ENCODE results near the gene RPL6. TPM values are rescaled to one million over a fixed set of nuclear protein-coding genes. Genes with fewer than 3 reads are reported as not detected.

RPL6 gene
- total and polyA plus RNA-seq, 7 donors = 1,578 to 2,662 (median 1,962) TPM

GRCh38 chr12:112370868-112371510 lies 38.4 kb downstream of the RPL6 start:
- no peaks in the 10 kb centered on the region for H3K27me3 ChIP-seq
- intact Hi-C loops (cut with DNase I) = no loop called here
- no peak for DNase-seq
- WGBS, 2 donors = 39 to 68% methylated on average over 8 of the region's 8 CpGs
- no peak overlapping the region for H3K27ac ChIP-seq
- no peak overlapping the region for H3K4me3 ChIP-seq
- TF ChIP-seq, protein P1, sequence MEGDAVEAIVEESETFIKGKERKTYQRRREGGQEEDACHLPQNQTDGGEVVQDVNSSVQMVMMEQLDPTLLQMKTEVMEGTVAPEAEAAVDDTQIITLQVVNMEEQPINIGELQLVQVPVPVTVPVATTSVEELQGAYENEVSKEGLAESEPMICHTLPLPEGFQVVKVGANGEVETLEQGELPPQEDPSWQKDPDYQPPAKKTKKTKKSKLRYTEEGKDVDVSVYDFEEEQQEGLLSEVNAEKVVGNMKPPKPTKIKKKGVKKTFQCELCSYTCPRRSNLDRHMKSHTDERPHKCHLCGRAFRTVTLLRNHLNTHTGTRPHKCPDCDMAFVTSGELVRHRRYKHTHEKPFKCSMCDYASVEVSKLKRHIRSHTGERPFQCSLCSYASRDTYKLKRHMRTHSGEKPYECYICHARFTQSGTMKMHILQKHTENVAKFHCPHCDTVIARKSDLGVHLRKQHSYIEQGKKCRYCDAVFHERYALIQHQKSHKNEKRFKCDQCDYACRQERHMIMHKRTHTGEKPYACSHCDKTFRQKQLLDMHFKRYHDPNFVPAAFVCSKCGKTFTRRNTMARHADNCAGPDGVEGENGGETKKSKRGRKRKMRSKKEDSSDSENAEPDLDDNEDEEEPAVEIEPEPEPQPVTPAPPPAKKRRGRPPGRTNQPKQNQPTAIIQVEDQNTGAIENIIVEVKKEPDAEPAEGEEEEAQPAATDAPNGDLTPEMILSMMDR (IDR thresholded peaks at IDR 0.05) = no peak
- no peak for TF ChIP-seq EP300 (IDR thresholded peaks at IDR 0.05)
- TF ChIP-seq POLR2AphosphoS5 (IDR thresholded peaks at IDR 0.05) = no peak
- H3K36me3 ChIP-seq = no peaks in the 10 kb centered on the region
- H3K4me1 ChIP-seq = peaks cover 0 to 26% (median 17%) of the 10 kb centered on the region in 4 donors
- H3K9me3 ChIP-seq = no peaks in the 10 kb centered on the region

DNA sequence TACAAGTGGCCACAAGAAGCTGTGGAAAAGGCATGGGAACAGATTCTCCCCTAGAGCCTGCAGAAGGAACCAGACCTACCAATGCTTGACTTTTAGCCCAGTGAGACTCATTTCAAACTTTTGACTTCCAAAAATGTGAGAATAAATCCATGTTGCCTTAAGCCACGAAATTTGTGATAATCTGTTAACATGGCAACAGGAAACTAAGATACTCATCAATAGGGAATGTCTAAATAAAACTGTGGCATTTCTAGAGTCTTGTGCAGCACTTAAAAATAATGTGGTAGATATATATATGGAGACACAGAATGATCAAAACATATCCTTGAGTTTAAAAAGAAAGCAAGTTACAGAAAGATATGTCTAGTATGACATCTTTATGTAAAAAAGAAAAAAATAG lies 39.2 kb downstream of the RPL6 start:
- TF ChIP-seq EP300 (IDR thresholded peaks at IDR 0.05) = no peak
- no peak for TF ChIP-seq POLR2AphosphoS5 (IDR thresholded peaks at IDR 0.05)
- TF ChIP-seq POLR2A (IDR thresholded peaks at IDR 0.05) = no peak
- TF ChIP-seq, protein P1 (IDR thresholded peaks at IDR 0.05) = no peak
- Histone ChIP-seq H3K36me3 (no peaks in the 10 kb centered on the region), H3K27ac (peak overlapping the region in 2 of 4 donors; percentile 66 to 76), H3K9me3 (no peaks in the 10 kb centered on the region), H3K4me1 (peaks cover 0 to 26% (median 17%) of the 10 kb centered on the region in 4 donors), H3K4me3 (no peak overlapping the region), H3K27me3 (no peaks in the 10 kb centered on the region)
- intact Hi-C loops (cut with DNase I) = no loop called here
- 55 to 61% methylated on average over 1 of the region's 1 CpG for WGBS, 2 donors
- no peak for DNase-seq

DNA sequence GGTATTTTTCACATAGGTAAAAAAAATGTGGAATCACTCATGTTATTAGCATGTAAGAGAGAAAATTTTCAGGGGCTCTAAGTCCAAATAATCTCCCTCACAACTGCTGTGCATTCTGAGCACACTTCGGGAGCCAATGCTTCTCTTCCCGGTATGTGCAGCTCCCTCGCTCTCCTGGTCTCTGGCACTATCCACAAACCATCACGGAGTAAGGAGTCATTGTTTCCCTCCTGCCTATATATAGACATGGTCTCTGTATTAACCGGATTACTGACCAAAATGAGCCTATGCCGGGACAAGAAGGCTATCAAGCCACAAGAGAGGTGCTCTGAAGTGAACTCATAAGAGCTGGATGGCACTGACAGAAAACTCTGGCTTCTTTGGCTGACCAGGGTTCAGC lies 40.5 kb downstream of the RPL6 start:
- intact Hi-C loops (cut with DNase I) = no loop called here
- WGBS, 2 donors = 83 to 85% methylated on average over 6 of the region's 6 CpGs
- H3K27ac ChIP-seq = peak overlapping the region; percentile 30 to 76 (median 66)

GRCh38 chr12:112367965-112368364 lies 41.4 kb downstream of the RPL6 start:
- no peaks in the 10 kb centered on the region for H3K9me3 ChIP-seq
- intact Hi-C loops (cut with DNase I) = no loop called here
- peaks cover 0 to 26% (median 17%) of the 10 kb centered on the region in 4 donors for H3K4me1 ChIP-seq
- WGBS, 2 donors = 90 to 92% methylated on average over 3 of the region's 3 CpGs
- no peaks in the 10 kb centered on the region for H3K27me3 ChIP-seq
- no peaks in the 10 kb centered on the region for H3K36me3 ChIP-seq
- H3K27ac ChIP-seq = peak overlapping the region in 3 of 4 donors; percentile 66 to 76 (median 67)
- TF ChIP-seq, protein P1 (IDR thresholded peaks at IDR 0.05) = no peak
- TF ChIP-seq POLR2AphosphoS5 (IDR thresholded peaks at IDR 0.05) = no peak
- DNase-seq = no peak
- no peak overlapping the region for H3K4me3 ChIP-seq

More for the DNA sequence above, 40.5 kb downstream of the RPL6 start:
- peaks cover 0 to 26% (median 17%) of the 10 kb centered on the region in 4 donors for H3K4me1 ChIP-seq
- TF ChIP-seq POLR2AphosphoS5 (IDR thresholded peaks at IDR 0.05) (peak in 1 of 4 donors; percentile 32), POLR2A (IDR thresholded peaks at IDR 0.05) (no peak)
- no peaks in the 10 kb centered on the region for H3K36me3 ChIP-seq
- H3K9me3 ChIP-seq = no peaks in the 10 kb centered on the region
- no peaks in the 10 kb centered on the region for H3K27me3 ChIP-seq
- H3K4me3 ChIP-seq = no peak overlapping the region
- DNase-seq = no peak

DNA sequence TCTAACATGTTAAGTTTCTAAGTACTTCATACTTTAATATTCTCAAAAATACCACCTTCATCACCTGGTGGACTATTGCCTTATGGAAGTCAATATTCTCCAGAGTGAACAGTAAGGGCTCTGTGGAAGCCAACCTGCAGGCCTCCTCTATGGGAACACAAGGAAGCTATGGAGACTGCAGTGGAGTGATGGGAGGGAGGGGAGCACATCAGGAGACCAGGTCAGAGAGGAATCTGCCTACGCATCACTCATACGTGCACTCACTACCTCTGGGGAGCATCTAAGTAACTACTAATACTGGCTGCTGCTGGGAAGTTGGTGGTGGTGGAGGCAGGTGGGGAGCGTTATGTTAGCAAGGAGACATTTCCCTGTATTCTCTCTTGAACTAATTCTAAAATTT lies 47.1 kb downstream of the RPL6 start:
- H3K4me3 ChIP-seq = no peak overlapping the region
- DNase-seq = no peak
- no peaks in the 10 kb centered on the region for H3K36me3 ChIP-seq
- TF ChIP-seq EP300 (IDR thresholded peaks at IDR 0.05) (no peak), POLR2AphosphoS5 (IDR thresholded peaks at IDR 0.05) (no peak)
- intact Hi-C loops (cut with DNase I) = no loop called here
- H3K9me3 ChIP-seq = no peaks in the 10 kb centered on the region
- H3K27me3 ChIP-seq = no peaks in the 10 kb centered on the region
- no peaks in the 10 kb centered on the region for H3K4me1 ChIP-seq
- WGBS, 2 donors = 93 to 97% methylated on average over 3 of the region's 3 CpGs
- no peak overlapping the region for H3K27ac ChIP-seq

GRCh38 chr12:112361271-112361670 lies 48.1 kb downstream of the RPL6 start:
- TF ChIP-seq POLR2A (IDR thresholded peaks at IDR 0.05) (no peak), POLR2AphosphoS5 (IDR thresholded peaks at IDR 0.05) (no peak), EP300 (IDR thresholded peaks at IDR 0.05) (no peak)
- TF ChIP-seq, protein P1 (IDR thresholded peaks at IDR 0.05) = no peak
- Histone ChIP-seq H3K27me3 (no peaks in the 10 kb centered on the region), H3K4me3 (no peak overlapping the region), H3K27ac (no peak overlapping the region), H3K9me3 (no peaks in the 10 kb centered on the region), H3K36me3 (no peaks in the 10 kb centered on the region), H3K4me1 (peaks cover 0 to 4% (median 2%) of the 10 kb centered on the region in 4 donors)
- intact Hi-C loops (cut with DNase I) = no loop called here
- DNase-seq = no peak
- WGBS, 2 donors = 85 to 91% methylated on average over 4 of the region's 4 CpGs

Measured in sigmoid colon (tissue), 7 donors.